ENCODE results near the gene RAD9B.

Gene RAD9B

DNA sequence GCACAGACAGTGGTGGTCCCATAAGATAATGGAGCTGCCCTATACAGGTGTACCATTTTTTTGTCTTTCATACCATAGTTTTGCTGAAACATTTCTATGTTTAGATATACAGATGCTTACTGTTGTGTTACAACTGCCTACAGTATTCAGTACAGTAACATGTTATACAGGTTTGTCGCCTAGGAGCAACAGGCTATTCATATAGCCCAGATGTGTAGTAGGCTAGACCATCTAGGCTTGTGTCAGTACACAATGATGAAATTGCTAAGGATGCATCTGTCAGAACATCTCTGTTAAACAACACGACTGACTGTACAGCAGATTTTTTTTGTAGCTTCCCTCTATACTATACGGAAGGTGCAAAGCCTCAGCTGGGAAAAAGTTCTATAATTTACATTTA, 30.5 kb downstream of the RAD9B start:
- no peak overlapping the region for H3K27ac Mint-ChIP-seq
- no peak overlapping the region for H3K4me3 Mint-ChIP-seq
- no peaks in the 10 kb centered on the region for H3K9me3 Mint-ChIP-seq
- H3K36me3 Mint-ChIP-seq (ENCODE audit: low read depth): peaks cover 32% of the 10 kb centered on the region
- H3K27me3 Mint-ChIP-seq (ENCODE audit: low read depth): peaks cover 3% of the 10 kb centered on the region
- H3K4me1 Mint-ChIP-seq: peaks cover 12% of the 10 kb centered on the region
- TF ChIP-seq, protein P1, sequence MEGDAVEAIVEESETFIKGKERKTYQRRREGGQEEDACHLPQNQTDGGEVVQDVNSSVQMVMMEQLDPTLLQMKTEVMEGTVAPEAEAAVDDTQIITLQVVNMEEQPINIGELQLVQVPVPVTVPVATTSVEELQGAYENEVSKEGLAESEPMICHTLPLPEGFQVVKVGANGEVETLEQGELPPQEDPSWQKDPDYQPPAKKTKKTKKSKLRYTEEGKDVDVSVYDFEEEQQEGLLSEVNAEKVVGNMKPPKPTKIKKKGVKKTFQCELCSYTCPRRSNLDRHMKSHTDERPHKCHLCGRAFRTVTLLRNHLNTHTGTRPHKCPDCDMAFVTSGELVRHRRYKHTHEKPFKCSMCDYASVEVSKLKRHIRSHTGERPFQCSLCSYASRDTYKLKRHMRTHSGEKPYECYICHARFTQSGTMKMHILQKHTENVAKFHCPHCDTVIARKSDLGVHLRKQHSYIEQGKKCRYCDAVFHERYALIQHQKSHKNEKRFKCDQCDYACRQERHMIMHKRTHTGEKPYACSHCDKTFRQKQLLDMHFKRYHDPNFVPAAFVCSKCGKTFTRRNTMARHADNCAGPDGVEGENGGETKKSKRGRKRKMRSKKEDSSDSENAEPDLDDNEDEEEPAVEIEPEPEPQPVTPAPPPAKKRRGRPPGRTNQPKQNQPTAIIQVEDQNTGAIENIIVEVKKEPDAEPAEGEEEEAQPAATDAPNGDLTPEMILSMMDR (IDR thresholded peaks at IDR 0.05; ENCODE audit: unreplicated experiment in 3 of 3): no peak

DNA sequence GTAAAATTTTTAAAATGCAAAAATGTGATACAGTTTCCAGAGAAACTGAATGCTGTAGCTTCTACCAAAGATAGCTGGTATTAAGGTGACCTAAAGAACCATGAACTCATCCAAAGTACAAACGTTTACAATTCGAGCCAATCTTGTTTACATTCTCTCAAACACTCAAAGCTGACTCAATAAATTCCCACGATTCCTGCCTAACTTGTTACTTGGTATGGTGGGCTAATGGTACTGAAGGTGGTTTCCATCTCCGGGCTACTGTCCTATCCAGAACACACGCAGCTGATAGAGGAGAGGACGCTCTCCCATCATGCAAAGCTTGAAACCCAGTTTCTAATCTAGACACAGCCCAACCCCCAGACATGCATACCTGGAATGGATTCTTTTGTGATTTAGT, 31.5 kb downstream of the RAD9B start:
- peaks cover 32% of the 10 kb centered on the region for H3K36me3 Mint-ChIP-seq (ENCODE audit: low read depth)

DNA sequence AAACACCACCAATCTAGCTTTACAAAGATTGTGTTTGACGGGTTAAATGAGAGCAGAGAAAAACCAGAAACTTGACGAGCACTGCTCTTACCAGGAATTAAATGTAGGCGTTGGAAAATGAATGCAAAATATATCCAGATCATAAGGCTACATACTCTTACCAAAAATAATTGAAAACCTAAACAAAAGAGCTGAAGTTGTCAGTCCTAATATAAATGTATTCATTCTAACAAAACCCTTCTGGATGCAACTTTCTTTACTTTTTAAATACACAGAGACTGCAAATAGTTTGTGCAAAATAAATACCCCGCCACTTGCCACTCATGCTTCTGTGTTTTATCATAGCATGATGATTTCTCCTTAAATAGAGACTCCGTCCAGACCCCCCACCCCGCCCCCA, 32.7 kb downstream of the RAD9B start:
- H3K27me3 Mint-ChIP-seq (ENCODE audit: low read depth): no peaks in the 10 kb centered on the region
- peaks cover 32% of the 10 kb centered on the region for H3K36me3 Mint-ChIP-seq (ENCODE audit: low read depth)
- no peaks in the 10 kb centered on the region for H3K9me3 Mint-ChIP-seq
- no peak overlapping the region for H3K4me3 Mint-ChIP-seq
- no peak overlapping the region for H3K27ac Mint-ChIP-seq
- TF ChIP-seq, protein P1 (IDR thresholded peaks at IDR 0.05; ENCODE audit: unreplicated experiment in 3 of 3): no peak
- peaks cover 22% of the 10 kb centered on the region for H3K4me1 Mint-ChIP-seq

More for the DNA sequence above, 31.5 kb downstream of the RAD9B start:
- TF ChIP-seq, protein P1 (IDR thresholded peaks at IDR 0.05; ENCODE audit: unreplicated experiment in 3 of 3): no peak
- no peaks in the 10 kb centered on the region for H3K9me3 Mint-ChIP-seq
- H3K4me3 Mint-ChIP-seq: no peak overlapping the region
- no peak overlapping the region for H3K27ac Mint-ChIP-seq
- peaks cover 17% of the 10 kb centered on the region for H3K4me1 Mint-ChIP-seq
- H3K27me3 Mint-ChIP-seq (ENCODE audit: low read depth): peaks cover 3% of the 10 kb centered on the region

DNA sequence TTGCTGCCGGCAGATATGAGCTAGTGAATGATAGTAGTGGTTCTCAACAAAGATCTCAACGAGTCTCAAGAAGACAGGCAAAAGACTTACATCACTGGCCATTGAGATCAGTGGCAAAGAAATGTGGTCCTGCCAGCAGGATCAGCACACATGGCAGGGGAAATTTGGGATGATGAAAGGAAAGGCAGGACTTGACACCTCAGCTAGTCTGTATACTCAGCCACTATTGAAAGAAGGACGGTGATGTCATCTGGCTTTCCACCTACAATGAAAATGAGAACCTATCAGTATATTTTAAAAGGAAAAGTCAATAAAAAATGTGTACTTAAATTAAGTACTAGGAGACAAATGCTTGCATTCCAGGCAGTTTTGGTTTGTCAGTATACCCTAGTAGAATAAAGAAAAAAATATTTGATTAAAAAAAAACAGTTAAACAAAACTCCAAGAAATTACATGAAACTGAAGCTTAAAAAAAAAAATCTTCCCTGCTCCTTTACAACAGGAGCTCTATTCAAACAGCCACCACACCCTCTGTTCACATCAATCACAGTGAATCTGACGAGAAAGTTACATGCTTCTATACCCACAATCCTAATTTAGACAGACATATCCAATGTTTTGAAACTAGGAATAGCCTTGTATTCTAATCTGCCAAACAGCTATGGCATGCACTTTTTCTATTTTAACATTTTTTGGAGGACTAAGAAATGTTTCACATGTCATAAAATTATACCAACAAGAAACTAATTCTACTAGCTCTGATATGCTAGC, 34.9 kb downstream of the RAD9B start:
- Mint-ChIP-seq H3K36me3 (ENCODE audit: low read depth) (peaks cover 30% of the 10 kb centered on the region), H3K9me3 (no peaks in the 10 kb centered on the region)
- TF ChIP-seq, protein P1 (IDR thresholded peaks at IDR 0.05; ENCODE audit: unreplicated experiment in 3 of 3): no peak

DNA sequence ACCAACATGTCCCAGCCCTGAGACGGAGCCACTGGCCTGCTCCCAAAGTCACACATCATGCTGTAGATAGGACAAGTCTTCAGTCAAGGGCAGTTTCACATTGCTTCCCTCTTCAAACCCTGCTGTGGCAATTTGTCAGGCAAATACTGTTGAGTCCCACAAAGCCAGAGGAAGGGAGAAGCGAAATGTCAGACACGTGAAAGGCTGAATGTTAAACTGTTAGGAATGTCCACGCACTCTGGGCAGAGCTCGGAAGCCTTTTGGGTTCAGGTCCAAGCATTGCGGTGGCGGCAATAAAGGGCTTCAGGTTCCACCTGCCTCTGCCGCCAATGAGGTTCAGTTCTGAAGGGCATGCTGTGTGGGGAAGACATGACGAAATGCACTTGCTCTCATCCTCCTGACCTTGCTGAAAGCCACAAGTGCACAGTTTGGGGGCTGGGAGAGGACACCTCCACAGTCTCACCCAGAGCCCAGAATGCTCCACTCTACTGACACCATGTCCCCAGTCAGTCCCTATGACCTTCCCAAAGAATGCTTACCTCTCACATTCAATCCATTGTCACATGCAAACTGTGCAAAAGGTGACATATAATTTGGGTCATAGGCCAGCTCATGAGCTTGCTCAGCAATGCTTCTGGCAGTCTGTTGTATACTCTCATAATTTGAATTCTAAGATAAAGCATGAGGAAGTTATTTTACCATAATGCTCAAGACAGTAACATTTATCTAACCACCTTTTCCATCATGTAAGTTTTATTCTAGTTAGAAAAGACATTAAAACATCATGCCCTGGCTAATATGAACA, 35.7 kb downstream of the RAD9B start:
- Mint-ChIP-seq H3K4me1 (peaks cover 16% of the 10 kb centered on the region), H3K4me3 (no peak overlapping the region), H3K27me3 (ENCODE audit: low read depth) (no peaks in the 10 kb centered on the region), H3K27ac (peak overlapping the region in 1 of 3 experiments; percentile 52), H3K9me3 (no peaks in the 10 kb centered on the region), H3K36me3 (ENCODE audit: low read depth) (peaks cover 32% of the 10 kb centered on the region)
- TF ChIP-seq, protein P1 (IDR thresholded peaks at IDR 0.05; ENCODE audit: unreplicated experiment in 3 of 3): no peak

More for the DNA sequence above, 34.9 kb downstream of the RAD9B start:
- no peaks in the 10 kb centered on the region for H3K27me3 Mint-ChIP-seq (ENCODE audit: low read depth)
- H3K4me3 Mint-ChIP-seq: no peak overlapping the region
- H3K4me1 Mint-ChIP-seq: peaks cover 15% of the 10 kb centered on the region
- H3K27ac Mint-ChIP-seq: peak overlapping the region in 1 of 3 experiments; percentile 52

Data from nephron (organoid).